Astrocyte of the cerebellum (primary cell): ENCODE measurements around the gene PRPH.
A peak's percentile ranks its signal among the peaks of the same experiment; 100 is the strongest.

ENCODE experiments used
- DNase-seq: peaks from one replicate; pipeline ENCODE4 v3.0.0-alpha.2; 2011; ENCODE audit warnings: low read depth
- H3K4me3 ChIP-seq: 2 replicates; pipeline ENCODE4 v1.5.1; 2011; ENCODE audit warnings: mild to moderate bottlenecking, low read depth, low read length, moderate library complexity
- CTCF ChIP-seq: IDR thresholded peaks from 2 replicates; pipeline ENCODE4 v1.5.1; 2012; ENCODE audit warnings: low read length, low read depth, moderate library complexity, mild to moderate bottlenecking; ENCODE audit errors: missing control alignments
- in situ Hi-C: cut with HindIII; loops from 2 replicates; pipeline ENCODE4 v1.10.0; 2017; ENCODE audit warnings: low sequenced_read_pairs

PRPH gene

GRCh38 chr12:49296034-49296835 is 1.3 kb downstream of the PRPH start:
- H3K4me3 ChIP-seq: no peak overlapping the region
- no peak for DNase-seq
- in situ Hi-C loops: no loop called here
- TF ChIP-seq CTCF: peak; percentile 69

- no peak for DNase-seq
- TF ChIP-seq CTCF: peak; percentile 12
- in situ Hi-C loops: no loop called here
- H3K4me3 ChIP-seq: no peak overlapping the region
Measured at GRCh38 chr12:49296836-49297694, 2.1 kb downstream of the PRPH start.

- no peak overlapping the region for H3K4me3 ChIP-seq
- DNase-seq: no peak
- in situ Hi-C loops: no loop called here
- no peak for TF ChIP-seq CTCF
Measured at GRCh38 chr12:49297695-49298060, 2.7 kb downstream of the PRPH start.

GRCh38 chr12:49298160-49298559 is 3.2 kb downstream of the PRPH start:
- TF ChIP-seq CTCF: peak; percentile 4
- in situ Hi-C loops: no loop called here
- no peak for DNase-seq
- H3K4me3 ChIP-seq: no peak overlapping the region

- no peak for DNase-seq
Measured at GRCh38 chr12:49301760-49302159, 6.8 kb downstream of the PRPH start.

More at GRCh38 chr12:49301760-49302159, 6.8 kb downstream of the PRPH start:
- no peak for TF ChIP-seq CTCF
- in situ Hi-C loops: no loop called here
- no peak overlapping the region for H3K4me3 ChIP-seq
